Aorta (tissue), 5 donors: Measurements from ENCODE around the gene NAV1. TPM values are rescaled to one million over a fixed set of nuclear protein-coding genes. Genes with fewer than 3 reads are reported as not detected.
"Not testable (repeated sequence)": the region's sequence is repeated elsewhere in the genome, so short reads cannot be mapped to it uniquely, and the experiment has no call there.

Experiments
- ATAC-seq: fragments of 200-7000 bp; cut with Tn5 transposase; one replicate; pipeline ENCODE4 v1.9.1; 2022; ENCODE audit warnings: moderate library complexity; ENCODE audit not compliant: low FRiP score
- DNase-seq, 2 donors: peaks; one replicate each; pipeline ENCODE4 v3.0.0-alpha.2; 2020
- H3K27ac ChIP-seq, 2 donors: one replicate each; pipeline ENCODE4 v1.5.1; 2013; ENCODE audit warnings: low read length in 2 of 2, mild to moderate bottlenecking in 2 of 2, moderate library complexity in 2 of 2, control low read depth in 1 of 2, inconsistent platforms in 1 of 2, low read depth in 1 of 2
- H3K27me3 ChIP-seq, 2 donors: one replicate each; pipeline ENCODE4 v1.6.1; 2013; ENCODE audit warnings: control low read depth in 1 of 2, low read length in 1 of 2, mild to moderate bottlenecking in 1 of 2, moderate library complexity in 1 of 2; ENCODE audit not compliant: insufficient read depth in 2 of 2, control insufficient read depth in 1 of 2
- H3K36me3 ChIP-seq, 2 donors: one replicate each; pipeline ENCODE4 v1.6.1; 2013; ENCODE audit warnings: control low read depth in 1 of 2, low read length in 1 of 2, mild to moderate bottlenecking in 1 of 2; ENCODE audit not compliant: insufficient read depth in 2 of 2, control insufficient read depth in 1 of 2
- H3K4me1 ChIP-seq, 2 donors: one replicate each; pipeline ENCODE4 v1.6.1; 2013; ENCODE audit warnings: low read length in 2 of 2, control low read depth in 1 of 2, mild to moderate bottlenecking in 1 of 2, moderate library complexity in 1 of 2; ENCODE audit not compliant: insufficient read depth in 2 of 2, control insufficient read depth in 1 of 2
- H3K4me3 ChIP-seq, 2 donors: one replicate each; pipeline ENCODE4 v1.5.1; 2013; ENCODE audit warnings: low read length in 2 of 2, control low read depth in 1 of 2, mild to moderate bottlenecking in 1 of 2
- H3K9me3 ChIP-seq: one replicate; pipeline ENCODE4 v1.6.1; 2013; ENCODE audit warnings: mild to moderate bottlenecking, low read length; ENCODE audit not compliant: control insufficient read depth
- WGBS, 2 donors: extraction: QIAGEN DNeasy Blood & Tissue Kit; methylation state at CpG; one replicate each; pipeline ENCODE4 v1.1.7; 2013; 5-methylcytosine and 5-hydroxymethylcytosine counted together
- intact Hi-C, 2 donors: fragments of 100-400 bp; cut with DNase I; formaldehyde crosslinking; loops; one replicate each; pipeline versions ENCODE4 v1.14.2 to v1.15.0; 2022
- long read RNA-seq, 2 donors: library from polyadenylated mRNA; unstranded; transcript quantifications; one replicate each; pipeline ENCODE4 v2.0.0, GENCODE V29; 2020 to 2021
- polyA plus RNA-seq, 2 donors: library from polyadenylated mRNA; stranded (reverse); fragments of 200-250 nt; gene quantifications; one replicate each; pipeline ENCODE4 v1.2.3, GENCODE V29; 2013
- total RNA-seq, 2 donors: library from RNA; stranded (reverse); fragmentation: NEBNext Ultra II Directional; extraction: Animal tissue kit (Norgen Biotek cat#: 25700); gene quantifications; one replicate each; pipeline ENCODE4 v1.2.1, GENCODE V29; 2021
- donor health status: healthy with polysubstance abuse.
- donor health status: Bipolar disorder and iron deficiency.
- donor health status: DM: no; HTN: no; CAD: no.
- donor health status: DM: no; HTN: no; CAD: no.
- donor health status: DM: yes; HTN: yes; CAD: no.

NAV1 gene, protein sequence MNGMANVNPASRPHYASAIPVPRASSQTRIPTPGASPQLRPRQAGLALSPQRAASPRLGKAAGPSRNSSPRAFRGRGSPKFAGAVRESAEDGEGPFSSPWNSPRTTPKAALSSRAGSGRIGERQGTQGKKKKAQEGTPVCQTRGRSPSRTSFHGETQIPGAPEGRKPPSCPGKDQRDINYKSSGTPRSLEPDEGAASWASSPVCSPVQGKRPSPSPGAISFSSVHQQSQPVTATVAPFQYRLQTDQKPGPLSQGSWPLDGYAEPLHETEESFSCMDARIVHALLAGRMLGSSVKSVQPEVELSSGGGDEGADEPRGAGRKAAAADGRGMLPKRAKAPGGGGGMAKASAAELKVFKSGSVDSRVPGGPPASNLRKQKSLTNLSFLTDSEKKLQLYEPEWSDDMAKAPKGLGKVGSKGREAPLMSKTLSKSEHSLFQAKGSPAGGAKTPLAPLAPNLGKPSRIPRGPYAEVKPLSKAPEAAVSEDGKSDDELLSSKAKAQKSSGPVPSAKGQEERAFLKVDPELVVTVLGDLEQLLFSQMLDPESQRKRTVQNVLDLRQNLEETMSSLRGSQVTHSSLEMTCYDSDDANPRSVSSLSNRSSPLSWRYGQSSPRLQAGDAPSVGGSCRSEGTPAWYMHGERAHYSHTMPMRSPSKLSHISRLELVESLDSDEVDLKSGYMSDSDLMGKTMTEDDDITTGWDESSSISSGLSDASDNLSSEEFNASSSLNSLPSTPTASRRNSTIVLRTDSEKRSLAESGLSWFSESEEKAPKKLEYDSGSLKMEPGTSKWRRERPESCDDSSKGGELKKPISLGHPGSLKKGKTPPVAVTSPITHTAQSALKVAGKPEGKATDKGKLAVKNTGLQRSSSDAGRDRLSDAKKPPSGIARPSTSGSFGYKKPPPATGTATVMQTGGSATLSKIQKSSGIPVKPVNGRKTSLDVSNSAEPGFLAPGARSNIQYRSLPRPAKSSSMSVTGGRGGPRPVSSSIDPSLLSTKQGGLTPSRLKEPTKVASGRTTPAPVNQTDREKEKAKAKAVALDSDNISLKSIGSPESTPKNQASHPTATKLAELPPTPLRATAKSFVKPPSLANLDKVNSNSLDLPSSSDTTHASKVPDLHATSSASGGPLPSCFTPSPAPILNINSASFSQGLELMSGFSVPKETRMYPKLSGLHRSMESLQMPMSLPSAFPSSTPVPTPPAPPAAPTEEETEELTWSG (N-terminal part only)
- total RNA-seq: 100 to 1,000 TPM; 167 to 236 TPM
- 10 to 100 TPM in 1 of 2 donors, 1 to 10 TPM in 1; 8.3 to 33.8 TPM for polyA plus RNA-seq
- long read RNA-seq, donor 1, partial matches to known transcripts: 36 of 125 reads
- long read RNA-seq, donor 1, other reads (novel, unspliced or antisense): 89 of 125 reads
- long read RNA-seq, donor 2, partial matches to known transcripts: 21 of 133 reads
- long read RNA-seq, donor 2, other reads (novel, unspliced or antisense): 112 of 133 reads

DNA sequence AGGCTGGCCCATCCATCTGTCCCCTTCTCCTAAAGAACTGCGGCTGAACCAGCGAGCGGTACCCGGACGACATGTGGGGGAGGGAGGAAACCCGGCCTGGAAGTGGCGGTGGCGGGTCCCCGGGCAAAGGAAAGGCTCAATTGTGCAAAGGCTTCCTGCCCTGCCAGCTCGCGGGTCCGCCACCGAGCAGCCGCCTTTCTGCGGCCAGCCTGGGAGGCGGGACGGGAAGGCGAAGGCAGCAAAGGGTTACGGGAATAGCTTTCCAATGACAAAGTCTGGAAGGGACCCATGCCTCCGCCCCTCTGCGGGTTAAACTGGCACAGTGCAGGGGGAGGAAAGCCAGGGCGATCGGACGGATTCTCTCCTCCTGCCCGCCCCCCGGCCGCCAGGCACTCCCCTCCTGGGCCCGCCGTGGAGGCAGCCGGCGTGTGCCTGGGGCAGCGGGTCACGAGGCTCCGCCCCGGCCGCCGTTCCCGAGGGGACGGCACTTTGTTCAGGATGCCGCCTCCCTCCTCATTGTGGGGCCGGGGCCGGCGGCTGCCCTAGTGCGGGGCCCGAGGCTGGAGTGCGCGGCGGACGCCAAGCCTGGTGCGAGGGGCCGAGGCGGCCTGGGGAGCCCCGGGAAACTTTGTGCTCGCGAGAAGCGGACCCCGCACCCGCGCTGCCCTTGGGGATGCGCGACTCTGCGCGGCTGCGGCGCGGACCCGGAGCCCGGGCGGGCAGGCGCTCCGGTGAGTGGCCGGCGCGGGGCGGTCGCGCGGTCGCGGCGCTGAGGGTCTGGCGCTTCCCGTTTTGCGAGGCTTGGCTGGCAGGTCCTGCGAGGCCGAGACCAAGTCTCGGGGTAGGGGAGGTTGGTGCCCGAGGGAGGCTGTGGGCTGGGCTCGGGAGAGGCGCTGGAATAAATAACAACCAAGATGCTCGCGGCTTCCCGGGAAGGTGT is at the start of gene NAV1:
Gene NAV1 (plus strand): TSS at position 516 of the 940 bp plus-strand sequence. CDS start 83,758 bp downstream, outside the sequence.
- Histone ChIP-seq H3K4me3 (peak within 1 kb of the TSS; percentile 70 to 80), H3K36me3 (no peaks in the 10 kb centered on the region), H3K4me1 (peaks cover 1 to 5% of the 10 kb centered on the region in 2 donors), H3K27me3 (no peaks in the 10 kb centered on the region), H3K27ac (peak within 1 kb of the TSS; percentile 33 to 49), H3K9me3 (no peaks in the 10 kb centered on the region)
- intact Hi-C loops: loop anchor here in 1 of 2 donors (10.0 kb wide), 2 partner anchors 346 to 416 kb away; partner anchors contain the start of genes SHISA4 and TIMM17A
- WGBS, 2 donors: 0 to 1% methylated on average over 61 to 93 of the region's 93 CpGs
- peak; percentile 90 to 95 for DNase-seq
- ATAC-seq: peak; percentile 84

DNA sequence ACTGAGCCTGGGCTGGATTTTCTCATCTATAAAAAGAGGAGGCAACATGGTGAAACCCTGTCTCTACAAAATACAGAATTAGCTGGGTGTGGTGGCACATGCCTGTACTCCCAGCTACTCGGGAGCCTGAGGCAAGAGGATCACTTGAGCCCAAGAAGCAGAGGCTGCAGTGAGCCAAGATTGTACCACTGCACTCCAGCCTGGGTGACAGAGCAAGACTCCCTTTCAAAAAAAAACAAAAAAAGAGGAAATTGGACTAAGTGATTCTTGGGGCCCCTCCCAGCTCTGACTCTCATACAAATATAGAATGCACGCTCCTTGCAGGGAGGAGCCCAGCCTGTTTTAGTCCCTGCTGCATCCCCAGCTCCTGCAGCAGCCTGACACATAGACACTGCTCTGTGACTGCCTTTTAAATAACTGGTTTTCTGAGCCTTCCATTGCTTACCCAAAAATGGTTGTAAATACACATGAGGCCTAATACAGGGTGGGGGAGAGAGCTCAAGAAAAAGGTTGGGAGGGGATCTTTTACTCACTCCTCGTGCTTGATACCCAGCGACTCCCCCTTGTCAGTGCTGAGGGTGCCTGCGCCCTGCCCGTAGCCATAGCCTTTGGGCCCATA is 49.2 kb upstream of the NAV1 start:
- peak; percentile 12 for ATAC-seq
- no peak for DNase-seq
- no peaks in the 10 kb centered on the region for H3K9me3 ChIP-seq
- intact Hi-C loops: no loop called here
- H3K4me3 ChIP-seq: no peak overlapping the region
- peak overlapping the region in 1 of 2 donors; percentile 46 for H3K27ac ChIP-seq
- peaks cover 0 to 7% of the 10 kb centered on the region in 2 donors for H3K4me1 ChIP-seq
- WGBS, 2 donors: 62 to 67% methylated on average over 6 of the region's 6 CpGs
- H3K27me3 ChIP-seq: no peaks in the 10 kb centered on the region
- peaks cover 4 to 20% of the 10 kb centered on the region in 2 donors for H3K36me3 ChIP-seq

DNA sequence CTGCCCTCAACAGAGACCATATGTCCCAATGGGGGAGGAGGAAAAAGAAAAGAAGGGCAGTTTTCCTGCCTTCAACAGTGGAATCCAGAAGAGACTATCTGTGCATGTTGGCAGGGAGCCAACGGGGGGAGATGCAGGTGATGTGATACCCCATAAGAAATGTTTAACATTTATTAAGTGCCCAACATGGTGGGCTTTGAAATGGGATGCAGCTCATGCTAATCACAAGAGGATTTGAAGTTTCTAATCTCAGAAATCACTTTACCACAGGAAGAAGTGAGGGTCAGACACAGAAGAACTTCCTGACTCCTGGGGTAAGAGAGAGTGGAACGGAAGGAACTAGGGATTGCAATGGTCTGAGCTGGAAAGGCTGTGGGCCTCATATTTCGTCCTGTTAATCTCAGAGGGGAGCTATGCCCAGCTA is 48.2 kb upstream of the NAV1 start:
- intact Hi-C loops: no loop called here
- Histone ChIP-seq H3K27me3 (no peaks in the 10 kb centered on the region), H3K4me3 (no peak overlapping the region), H3K27ac (peak overlapping the region in 1 of 2 donors; percentile 64), H3K36me3 (peaks cover 0 to 19% of the 10 kb centered on the region in 2 donors), H3K9me3 (no peaks in the 10 kb centered on the region), H3K4me1 (peaks cover 0 to 7% of the 10 kb centered on the region in 2 donors)
- DNase-seq: no peak
- WGBS, 2 donors: 19% methylated on average over 3 of the region's 3 CpGs
- ATAC-seq: no peak

DNA sequence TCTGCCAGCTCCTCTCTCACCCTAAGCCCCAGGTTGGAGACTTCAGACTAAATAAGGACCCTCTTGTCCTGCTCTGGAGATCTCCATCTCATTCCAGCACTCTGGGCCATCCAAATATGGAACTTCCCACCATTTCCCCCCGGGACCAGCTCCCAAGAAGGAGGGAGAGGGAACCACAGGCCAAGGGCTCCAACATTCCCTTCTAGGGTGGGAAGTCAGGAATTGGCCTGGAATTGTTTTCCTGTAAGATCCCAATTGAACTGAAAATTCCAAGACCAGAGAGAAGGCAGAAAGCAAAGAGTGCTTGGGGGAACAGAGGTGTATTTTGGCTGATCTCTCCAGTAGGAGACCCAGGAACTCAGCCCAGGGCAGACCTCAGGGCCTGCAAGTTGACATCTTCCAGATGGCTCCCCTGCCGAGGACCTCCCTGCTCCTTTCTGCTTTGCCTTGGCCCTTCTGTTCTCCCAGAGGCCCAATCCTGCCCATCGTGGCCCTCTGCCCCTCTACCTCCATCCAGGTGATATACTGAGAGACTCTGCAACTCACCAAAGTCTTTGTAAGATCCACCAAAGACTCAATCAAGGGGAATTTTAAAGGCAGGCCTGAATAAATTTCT is 46.9 kb upstream of the NAV1 start:
- Histone ChIP-seq H3K36me3 (peaks cover 0 to 18% of the 10 kb centered on the region in 2 donors), H3K27ac (peak overlapping the region; percentile 11 to 86), H3K4me3 (no peak overlapping the region), H3K9me3 (no peaks in the 10 kb centered on the region), H3K27me3 (no peaks in the 10 kb centered on the region), H3K4me1 (peaks cover 4 to 7% of the 10 kb centered on the region in 2 donors)
- no peak for ATAC-seq
- intact Hi-C loops: no loop called here
- no peak for DNase-seq
- 0 to 13% methylated on average over 3 of the region's 3 CpGs for WGBS, 2 donors

DNA sequence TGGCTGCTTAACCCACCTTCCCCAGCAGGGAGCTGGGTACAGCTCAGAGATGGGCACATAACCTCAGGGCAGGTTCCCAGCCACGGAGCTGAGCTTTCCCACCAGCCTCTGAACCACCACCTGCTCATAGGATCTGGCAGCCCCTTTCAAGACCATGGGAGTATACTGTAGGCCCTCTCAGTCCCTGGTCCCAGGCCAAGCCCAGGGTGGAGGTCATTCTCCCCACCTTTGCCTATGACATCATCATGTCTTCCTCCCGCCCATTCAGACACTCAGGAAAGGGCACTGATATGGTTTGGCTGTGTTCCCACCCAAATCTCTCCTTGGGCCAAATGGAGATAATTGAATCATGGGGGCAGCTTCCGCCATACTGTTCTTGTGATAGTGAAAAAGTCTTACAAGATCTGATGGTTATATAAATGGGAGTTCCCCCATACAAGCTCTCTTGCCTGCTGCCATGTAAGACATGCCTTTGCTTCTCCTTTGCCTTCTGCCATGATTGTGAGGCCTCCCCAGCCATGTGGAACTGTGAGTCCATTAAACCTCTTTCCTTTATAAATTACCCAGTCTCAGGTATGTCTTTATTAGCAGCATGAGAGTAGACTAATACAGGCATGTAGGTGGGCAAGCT is 45.8 kb upstream of the NAV1 start:
- H3K4me1 ChIP-seq, ATAC-seq, H3K9me3 ChIP-seq, DNase-seq, intact Hi-C loops, H3K27me3 ChIP-seq, H3K4me3 ChIP-seq: not testable (repeated sequence)
- 86 to 89% methylated on average over 3 of the region's 3 CpGs for WGBS, 2 donors
- peaks cover 0 to 14% of the 10 kb centered on the region in 2 donors for H3K36me3 ChIP-seq
- H3K27ac ChIP-seq: peak overlapping the region; percentile 29 to 71

DNA sequence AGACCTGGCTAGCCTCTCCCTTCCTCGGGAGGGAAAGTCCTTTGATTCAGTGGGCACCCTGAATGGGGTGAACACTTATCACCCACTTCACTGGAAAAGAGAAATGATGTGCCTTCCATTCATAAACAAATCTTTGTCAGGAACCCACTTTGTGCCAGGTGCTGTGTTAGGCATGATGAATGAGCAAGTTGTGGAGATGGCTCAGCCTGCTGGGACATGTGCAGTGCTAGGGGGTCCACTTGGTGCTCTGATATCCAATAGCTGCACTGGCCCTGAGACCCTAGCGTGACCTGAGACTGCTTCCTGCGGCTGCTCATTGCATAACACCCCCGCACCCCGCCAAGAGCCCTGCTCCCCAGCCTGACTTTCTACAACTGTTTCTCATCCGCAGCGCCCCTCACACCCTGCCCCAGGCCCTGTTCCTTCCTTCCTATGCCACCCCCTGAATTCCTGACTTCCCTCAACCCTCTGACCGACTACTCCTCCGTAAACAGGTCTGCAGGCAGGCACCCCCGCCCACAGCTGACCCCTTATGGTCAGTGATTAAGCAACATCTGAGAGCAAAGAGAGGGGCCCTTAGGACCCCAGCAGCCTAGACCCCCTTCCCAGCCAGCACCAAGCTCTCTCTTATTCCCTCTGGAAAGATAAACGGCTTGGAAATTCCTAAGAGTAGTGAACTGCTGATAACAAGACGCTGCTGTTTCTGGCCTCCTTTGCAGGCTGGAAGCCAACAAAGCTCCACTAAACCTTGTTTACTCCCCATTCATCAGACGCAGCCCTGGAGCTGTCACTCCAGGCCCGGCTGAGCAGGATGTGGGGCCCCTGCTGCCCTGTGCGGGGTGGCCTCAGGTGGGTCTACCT is 44.9 kb upstream of the NAV1 start:
- ATAC-seq (no peak), DNase-seq (no peak)
- Histone ChIP-seq H3K36me3 (peaks cover 2 to 13% of the 10 kb centered on the region in 2 donors), H3K27ac (peak overlapping the region; percentile 29 to 37), H3K27me3 (no peaks in the 10 kb centered on the region), H3K4me3 (no peak overlapping the region), H3K4me1 (peaks cover 4 to 7% of the 10 kb centered on the region in 2 donors), H3K9me3 (no peaks in the 10 kb centered on the region)
- WGBS, 2 donors: 36 to 41% methylated on average over 15 of the region's 15 CpGs
- intact Hi-C loops: no loop called here
